ENCODE measurements around the gene HSD11B1. TPM values are rescaled to one million over a fixed set of nuclear protein-coding genes. Genes with fewer than 3 reads are reported as not detected.

Gene HSD11B1
- total RNA-seq, 1 experiment from 2014 or later, result not detected

DNA sequence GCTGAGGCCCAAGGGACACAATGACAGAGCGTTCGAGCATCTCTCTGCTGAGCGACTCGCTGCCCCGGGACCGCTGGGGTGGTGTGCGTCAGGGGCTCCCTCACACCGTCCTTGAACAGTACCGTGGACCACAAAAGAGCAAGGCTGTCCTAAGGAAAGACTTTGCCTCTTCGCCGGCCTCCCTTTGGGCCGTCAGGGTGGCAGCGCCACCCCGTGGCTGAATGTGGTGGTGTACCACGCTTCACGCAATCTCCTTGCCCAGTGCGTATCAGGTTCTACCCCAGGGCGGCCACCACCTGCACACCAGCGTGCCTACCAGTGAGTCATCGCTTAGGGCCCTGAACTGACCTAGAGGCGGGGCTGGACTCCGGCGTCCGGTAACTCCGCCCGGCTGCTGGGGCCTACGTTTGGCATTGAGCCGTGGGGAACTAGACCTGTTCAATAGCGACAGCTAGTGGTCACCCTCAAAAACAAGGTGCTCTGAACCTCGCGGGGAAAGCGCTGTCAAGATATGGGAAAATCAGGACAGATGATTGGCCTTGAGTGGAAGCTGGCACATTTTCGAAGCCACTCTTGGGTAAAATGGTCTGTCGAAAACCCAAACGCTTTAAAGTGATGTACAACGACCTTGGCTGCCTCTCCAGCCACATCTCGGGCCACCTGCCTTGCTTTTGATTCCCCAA is 43.1 kb downstream of the HSD11B1 start:
- in situ Hi-C loops (cut with HindIII; ENCODE audit: low sequenced_read_pairs), result no loop called here
- DNase-seq (ENCODE audit: low spot score), result peak; percentile 70

DNA sequence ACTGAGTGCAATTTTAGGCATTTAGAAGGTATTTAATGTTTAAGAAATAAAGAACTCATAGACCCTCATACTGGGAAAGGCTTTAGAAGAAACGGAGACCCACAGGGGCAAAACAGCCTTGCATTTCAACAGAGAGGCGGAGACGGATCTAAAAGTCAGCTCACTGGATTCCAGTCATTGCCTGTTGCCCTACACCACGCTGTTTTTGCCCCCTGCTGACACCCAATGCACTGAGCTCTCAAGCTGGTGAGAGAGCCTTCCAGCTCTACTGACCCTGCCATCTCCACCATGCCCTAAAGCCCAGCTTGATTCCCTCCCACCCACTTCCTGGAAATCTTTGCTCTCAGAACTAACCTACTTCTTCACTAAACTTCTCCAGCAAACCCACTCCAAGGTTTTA is 44.0 kb downstream of the HSD11B1 start:
- no peak for DNase-seq (ENCODE audit: low spot score)
- in situ Hi-C loops (cut with HindIII; ENCODE audit: low sequenced_read_pairs), result no loop called here

DNA sequence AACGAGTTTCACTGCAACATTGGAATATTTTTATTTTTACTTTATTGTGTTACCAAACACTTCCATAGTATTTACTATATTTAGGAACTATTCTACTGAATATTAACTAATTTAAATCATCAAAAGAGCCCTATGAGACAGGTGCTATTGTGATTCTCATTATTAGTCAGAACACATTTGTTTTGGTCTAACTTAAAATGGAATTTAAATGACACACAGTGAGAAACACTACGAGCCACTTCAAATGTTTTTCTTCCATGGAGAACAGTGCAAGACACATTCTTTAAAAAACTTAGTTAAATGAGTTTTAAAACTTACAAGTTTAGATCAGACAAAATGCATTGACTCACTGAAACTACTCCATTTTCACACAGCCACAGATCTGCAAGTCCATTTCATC is 44.6 kb downstream of the HSD11B1 start:
- in situ Hi-C loops (cut with HindIII; ENCODE audit: low sequenced_read_pairs), result no loop called here

DNA sequence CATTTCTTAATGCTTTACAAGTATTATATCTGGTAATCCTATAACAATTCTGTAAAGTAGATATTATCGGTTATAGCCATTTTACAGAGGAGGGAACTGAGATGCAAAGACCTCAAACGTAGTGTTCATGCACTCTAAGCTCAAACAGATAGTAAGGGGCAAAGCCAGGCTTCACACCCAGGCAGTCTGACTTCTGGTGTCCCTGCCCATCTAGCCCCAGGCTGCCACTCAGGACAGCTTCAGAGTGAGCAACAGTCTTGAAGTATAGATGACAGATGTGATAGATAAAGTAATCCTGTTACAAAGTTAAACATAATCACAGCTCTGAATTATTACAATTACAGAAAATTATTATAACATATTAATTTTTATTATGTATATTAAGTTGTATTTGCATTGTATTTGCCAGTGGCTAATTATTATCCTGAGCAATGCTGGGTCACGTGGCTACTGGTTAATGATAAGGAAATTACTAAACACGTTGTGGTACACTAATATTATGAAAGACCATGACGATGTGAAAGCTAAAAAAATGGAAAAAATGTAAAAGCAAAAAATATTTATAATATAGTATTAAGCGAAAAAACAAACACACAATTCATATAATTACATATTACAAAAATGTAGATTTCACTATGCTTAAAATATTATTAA is 45.2 kb downstream of the HSD11B1 start:
- DNase-seq (ENCODE audit: low spot score), result no peak
- in situ Hi-C loops (cut with HindIII; ENCODE audit: low sequenced_read_pairs), result no loop called here

More for the DNA sequence above, 44.6 kb downstream of the HSD11B1 start:
- no peak for DNase-seq (ENCODE audit: low spot score)

DNA sequence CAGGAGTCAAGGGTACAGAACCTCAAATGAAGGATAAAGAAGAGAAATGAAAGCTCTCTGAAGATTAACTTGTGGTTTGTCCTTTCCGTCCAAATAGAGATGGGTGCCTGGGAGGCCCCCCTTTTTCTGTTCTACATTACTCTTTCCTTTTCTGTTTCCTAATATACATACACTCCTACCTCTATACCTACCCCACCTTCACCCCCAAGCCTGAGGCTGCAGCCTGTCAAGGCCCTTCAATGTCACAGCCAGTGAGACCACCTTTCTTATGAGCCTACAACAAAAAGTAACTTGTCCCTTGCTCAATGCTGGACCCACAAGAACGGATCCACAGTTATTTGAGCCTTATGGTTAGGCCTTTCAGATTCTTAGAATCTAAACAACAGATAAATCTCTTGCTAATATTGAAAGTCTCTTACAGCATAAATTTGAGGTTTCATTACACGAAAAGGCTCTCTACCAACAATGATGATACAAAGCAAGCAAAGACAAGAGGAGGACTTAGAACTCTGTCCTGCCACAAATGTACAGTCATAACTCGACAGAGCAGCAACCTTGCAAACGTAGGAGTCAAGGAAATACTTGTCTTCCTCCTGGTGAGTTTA is 47.1 kb downstream of the HSD11B1 start:
- DNase-seq (ENCODE audit: low spot score), result no peak
- in situ Hi-C loops (cut with HindIII; ENCODE audit: low sequenced_read_pairs), result no loop called here

DNA sequence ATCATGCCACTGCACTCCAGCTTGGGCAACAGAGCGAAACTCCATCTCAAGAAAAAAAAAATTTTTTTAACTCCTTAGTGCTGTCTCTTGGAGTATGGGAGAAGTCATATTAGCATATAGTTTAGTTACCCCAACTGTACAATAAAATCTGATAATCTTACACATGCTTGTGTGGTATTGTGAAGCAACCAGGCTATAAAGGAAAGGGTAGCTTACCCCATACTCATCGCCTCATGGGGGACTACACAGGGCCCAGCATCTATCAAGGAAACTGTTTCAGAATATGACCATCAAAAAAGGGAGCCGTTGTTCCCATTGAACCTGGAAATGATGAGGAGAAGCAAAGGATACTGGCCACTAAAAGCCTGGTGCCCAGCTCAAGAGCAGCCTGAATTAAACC is 48.2 kb downstream of the HSD11B1 start:
- in situ Hi-C loops (cut with HindIII; ENCODE audit: low sequenced_read_pairs), result no loop called here
- no peak for DNase-seq (ENCODE audit: low spot score)

DNA sequence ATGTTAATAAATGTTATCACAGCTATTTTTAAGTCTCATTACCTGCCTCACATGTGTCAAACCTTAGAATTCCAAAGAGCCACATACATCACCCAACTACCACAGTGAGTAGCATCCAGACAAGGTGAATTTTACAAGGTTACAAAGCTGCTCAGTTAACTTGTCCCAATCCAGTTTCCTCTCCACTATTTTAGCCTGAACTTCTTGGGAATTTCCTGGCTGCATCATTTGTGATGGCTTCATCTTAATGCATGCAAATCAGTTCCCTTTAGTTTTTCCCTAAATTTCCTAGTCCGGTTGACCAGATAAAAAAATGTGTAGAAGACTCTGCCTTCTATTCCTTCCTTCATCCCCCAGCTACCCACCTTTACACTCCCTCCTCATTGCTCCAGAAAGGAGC is 50.6 kb downstream of the HSD11B1 start:
- in situ Hi-C loops (cut with HindIII; ENCODE audit: low sequenced_read_pairs), result no loop called here
- DNase-seq (ENCODE audit: low spot score), result no peak

DNA sequence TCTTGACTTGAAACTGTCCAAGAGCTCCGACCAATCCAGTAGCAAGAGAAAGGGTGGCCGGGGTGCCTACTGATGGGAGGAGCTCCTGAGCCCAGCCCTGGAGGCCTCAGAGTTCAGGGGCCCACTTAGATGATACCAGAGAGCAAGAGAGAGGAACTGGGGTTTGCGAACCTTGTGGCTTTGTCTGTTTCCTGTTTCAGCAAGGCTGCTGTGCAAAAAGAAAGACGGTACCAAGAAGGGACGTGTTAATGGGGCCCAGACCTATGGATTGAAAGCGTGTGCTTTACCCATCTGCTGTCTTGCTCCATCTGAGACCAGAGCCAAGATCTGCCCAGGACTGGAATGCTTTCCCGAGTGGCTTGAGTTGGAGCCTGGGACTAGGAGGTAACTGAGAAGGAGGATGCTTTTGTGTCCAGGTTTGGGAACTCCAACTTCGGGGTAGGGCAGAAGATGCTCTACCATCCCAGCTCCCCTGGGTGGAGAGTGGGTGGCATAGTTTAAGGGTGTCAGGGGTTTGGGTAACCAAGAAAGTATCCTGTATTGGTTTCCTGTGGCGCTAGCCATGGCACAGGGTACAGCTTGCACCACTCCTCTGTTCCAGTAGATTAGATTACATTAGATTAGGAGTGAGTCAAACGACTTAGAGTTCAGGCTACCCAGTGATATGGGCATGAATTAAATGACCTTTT is 51.4 kb downstream of the HSD11B1 start, which contains the start of gene TRAF3IP3:
Gene TRAF3IP3 (plus strand): TSS at position 128 of the 689 bp plus-strand sequence. CDS start 3,987 bp downstream, outside the sequence.
- DNase-seq (ENCODE audit: low spot score), result no peak
- in situ Hi-C loops (cut with HindIII; ENCODE audit: low sequenced_read_pairs), result no loop called here

DNA sequence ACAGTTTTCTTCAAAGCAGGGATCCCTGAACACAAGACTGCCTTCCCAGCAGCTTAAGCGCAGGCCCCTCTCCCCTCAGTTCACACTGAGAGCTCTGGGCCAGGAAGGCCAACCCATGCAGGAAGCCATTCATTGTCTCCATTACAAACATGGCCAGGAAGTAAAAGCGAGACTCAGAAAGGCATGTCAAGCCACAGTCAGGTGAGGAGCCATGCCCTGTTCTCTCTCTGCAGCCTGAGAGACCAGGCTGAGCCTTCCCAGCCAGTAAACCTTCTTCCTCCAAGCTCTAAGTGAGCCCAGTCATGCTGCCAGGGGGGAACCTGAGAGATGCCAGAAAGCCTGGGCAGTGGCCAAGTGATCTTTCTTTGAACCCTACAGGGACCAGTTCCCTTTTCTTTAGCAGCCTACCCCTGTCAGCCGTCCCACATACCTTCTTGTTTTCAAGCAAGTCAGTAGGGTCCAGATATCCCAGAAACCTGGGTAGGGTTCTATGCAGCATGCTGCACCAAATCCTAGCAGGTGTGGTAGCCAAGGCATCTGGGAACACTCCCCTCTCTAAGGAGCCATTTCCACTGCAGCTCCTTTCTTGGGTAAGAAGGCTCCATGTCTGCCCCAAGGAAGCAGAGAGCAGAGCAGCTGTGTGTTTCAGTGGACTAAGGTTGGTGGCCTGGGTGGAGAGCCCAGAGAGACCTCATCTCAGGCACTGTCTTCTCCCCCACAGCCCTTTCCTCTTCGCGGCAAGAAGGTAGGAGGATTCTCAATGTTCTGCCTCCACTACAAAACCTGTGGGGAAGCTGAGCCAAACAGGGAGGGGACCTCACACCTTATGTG is 52.2 kb downstream of the HSD11B1 start:
- no peak for DNase-seq (ENCODE audit: low spot score)
- in situ Hi-C loops (cut with HindIII; ENCODE audit: low sequenced_read_pairs), result no loop called here

DNA sequence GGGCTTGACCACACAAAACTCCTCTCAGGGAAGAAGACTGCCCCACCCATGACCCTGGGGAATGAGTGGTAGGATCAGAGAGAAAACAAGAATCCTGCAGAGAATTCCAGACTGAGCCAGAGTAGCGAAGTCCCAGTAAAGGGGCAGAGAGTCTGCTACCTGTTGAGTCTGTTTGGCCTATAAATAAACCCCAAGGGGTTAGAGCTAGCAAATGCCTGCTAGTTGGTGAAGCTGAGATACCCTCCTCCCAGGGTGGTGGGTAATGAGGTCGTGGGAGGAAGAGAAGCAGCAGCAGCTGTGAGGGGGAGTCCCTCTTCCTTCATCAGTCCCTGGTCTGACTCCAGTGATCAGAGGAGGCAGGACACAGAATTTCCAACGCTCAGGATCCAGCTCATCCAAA is 53.8 kb downstream of the HSD11B1 start:
- DNase-seq (ENCODE audit: low spot score), result no peak
- in situ Hi-C loops (cut with HindIII; ENCODE audit: low sequenced_read_pairs), result no loop called here

DNA sequence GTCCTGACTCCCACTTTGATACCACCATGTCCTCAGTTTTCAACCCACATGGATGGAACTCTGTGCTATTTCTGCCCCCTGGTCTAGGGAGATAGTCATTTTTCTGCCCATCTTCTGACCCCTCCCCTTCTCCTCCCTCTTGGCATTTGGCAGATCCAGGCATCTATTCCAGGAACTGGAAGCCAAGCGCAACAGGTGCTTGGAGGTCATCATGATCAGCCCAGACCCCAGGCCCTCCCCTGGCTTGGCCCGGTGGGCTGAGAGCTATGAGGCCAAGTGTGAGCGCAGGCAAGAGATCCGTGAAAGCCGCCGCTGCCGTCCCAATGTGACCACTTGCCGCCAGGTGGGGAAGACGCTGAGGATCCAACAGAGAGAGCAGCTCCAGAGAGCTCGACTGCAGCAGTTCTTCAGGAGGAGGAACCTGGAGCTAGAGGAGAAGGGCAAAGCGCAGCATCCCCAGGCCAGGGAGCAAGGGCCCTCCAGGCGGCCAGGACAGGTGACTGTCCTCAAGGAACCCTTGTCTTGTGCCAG is 55.2 kb downstream of the HSD11B1 start:
- in situ Hi-C loops (cut with HindIII; ENCODE audit: low sequenced_read_pairs), result no loop called here
- no peak for DNase-seq (ENCODE audit: low spot score)

DNA sequence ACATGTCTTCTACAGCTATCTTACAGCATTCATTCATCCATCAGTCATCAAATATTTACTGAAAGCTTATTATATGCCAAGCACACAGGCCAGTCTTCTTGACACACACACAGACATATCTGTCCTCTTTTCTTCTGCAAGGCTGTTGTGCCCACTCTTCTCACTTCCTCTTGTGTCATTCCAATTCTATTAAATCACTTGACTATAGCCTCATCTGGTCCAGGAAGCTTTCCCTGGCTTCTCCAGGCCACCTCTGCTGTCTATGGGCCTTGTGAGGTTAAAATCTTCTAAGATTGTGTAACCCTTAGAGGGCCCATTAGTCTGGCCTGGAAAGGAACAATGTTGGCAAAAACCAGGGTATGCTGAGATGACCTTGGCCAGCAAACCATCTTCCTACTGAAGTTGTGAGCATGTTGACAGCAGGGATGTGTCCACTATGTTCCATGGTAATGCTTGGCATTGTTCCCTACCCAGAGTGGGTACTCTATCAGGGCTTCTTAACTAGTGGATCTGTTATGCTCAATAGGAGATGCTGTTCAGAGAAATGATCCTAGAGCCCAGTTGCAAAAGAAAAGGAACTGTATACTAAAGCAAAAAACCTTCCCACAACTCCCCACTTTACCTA is 56.5 kb downstream of the HSD11B1 start:
- in situ Hi-C loops (cut with HindIII; ENCODE audit: low sequenced_read_pairs), result no loop called here
- DNase-seq (ENCODE audit: low spot score), result no peak

DNA sequence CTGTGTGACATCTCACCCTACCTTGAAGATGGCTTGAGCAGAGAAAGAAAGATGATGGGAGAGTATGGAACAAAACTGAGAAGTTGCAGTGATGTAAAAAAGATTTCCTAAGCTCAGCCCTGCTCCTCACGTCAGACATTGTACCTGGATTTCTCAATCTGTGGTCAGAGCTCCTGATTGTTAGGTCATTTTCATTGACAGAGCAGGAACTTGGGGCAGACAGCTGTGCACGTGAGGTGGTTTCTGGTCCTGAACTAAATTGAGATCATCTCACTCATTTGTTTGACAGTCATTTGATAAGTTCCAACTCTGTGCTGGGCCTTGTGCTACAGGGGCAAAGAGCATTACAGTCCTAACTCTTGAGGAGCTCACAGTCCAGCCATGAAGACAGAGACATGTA is 61.4 kb downstream of the HSD11B1 start:
- in situ Hi-C loops (cut with HindIII; ENCODE audit: low sequenced_read_pairs), result no loop called here
- no peak for DNase-seq (ENCODE audit: low spot score)

DNA sequence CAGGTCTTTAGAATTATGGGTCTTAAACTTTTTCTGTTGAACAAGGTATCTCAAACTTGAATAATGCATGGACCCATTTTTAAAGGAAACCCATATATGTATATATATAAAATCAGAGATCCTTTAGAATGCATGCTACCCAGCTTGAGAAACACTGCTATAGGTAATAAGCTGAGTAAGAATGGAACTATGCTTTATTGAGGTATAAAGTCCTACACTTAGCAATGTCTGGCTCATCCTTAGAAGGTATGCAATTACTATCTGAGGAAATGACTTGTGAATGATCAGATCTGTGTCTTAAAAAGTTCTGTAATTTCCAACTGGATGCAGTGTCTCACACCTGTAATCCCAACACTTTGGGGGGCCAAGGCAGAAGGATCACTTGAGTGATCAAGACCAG is 62.5 kb downstream of the HSD11B1 start:
- in situ Hi-C loops (cut with HindIII; ENCODE audit: low sequenced_read_pairs), result no loop called here
- DNase-seq (ENCODE audit: low spot score), result no peak

DNA sequence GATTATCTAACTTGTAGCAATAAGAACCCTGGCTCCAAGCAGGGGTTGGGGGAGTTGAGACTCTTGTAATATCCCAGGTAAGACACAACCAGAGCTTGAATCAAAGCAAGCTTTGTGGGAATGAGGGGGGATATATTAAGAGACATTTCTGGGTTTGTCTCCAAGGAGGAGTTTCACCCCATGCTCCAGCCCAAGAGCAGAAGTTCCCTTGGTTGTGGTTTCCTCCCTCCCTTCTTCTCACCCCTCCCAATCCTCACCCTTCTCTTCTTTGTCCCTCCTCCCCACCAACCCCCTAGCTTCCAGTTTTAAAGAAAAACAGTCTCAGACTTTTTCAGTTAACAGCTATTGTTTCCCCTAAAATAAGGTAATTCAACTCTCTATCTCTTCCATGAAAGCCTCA is 63.1 kb downstream of the HSD11B1 start:
- in situ Hi-C loops (cut with HindIII; ENCODE audit: low sequenced_read_pairs), result no loop called here
- no peak for DNase-seq (ENCODE audit: low spot score)

DNA sequence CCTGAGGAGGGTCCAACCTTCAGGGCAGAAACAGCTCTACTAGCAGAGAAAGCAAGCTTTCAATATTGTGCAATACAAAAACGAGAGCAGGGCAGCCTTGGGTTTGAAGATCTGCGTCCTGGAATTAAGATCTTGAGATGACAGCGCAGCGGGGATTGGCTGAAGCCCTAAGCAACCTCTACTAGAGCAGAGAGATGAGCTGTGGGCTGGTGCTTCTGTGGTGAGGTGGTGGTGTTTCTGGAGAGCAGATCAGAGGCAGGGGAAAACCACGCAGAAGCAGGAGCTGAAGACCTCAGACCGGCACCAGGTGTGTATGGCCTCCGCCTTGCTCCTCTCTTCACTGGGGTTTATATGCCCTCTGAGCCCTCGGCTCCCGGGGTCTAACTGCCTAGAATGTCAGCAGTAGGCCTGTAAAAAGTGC is 63.7 kb downstream of the HSD11B1 start:
- in situ Hi-C loops (cut with HindIII; ENCODE audit: low sequenced_read_pairs), result no loop called here
- DNase-seq (ENCODE audit: low spot score), result no peak

DNA sequence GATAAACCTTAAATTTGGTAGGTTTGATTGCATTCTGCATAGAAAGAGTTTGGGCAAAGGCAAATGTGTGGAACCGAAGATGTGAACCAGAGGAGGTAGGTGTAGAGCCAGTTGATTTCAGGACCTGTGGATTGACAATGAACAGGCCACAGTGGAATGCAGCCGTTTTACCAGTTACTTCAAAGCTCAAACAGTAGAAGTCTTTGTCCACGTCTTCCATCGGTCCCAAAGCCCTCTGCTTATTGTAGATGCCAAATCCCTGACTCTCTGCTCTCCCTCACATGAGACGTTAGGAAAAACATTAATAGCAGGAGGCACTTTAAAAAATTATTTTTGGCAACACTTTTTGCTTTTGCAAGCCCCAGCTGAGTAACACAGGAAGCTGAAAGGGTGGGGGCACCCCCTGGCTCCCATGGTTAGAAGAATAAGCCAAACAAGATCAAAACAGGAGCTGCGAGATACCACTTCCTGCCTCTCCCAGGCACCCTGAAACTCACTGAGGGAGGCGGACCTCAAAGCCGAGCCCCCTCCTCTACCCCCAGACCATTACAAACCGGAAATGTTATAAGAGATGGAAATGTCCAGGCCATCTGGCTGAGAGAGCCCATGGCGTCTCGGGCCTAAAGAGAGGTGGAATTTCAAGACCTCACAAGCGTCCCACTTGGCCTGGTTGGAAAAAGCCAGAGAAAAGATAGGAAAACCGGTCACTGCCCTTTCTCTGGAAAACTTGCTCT is 64.7 kb downstream of the HSD11B1 start:
- no peak for DNase-seq (ENCODE audit: low spot score)
- in situ Hi-C loops (cut with HindIII; ENCODE audit: low sequenced_read_pairs), result no loop called here

DNA sequence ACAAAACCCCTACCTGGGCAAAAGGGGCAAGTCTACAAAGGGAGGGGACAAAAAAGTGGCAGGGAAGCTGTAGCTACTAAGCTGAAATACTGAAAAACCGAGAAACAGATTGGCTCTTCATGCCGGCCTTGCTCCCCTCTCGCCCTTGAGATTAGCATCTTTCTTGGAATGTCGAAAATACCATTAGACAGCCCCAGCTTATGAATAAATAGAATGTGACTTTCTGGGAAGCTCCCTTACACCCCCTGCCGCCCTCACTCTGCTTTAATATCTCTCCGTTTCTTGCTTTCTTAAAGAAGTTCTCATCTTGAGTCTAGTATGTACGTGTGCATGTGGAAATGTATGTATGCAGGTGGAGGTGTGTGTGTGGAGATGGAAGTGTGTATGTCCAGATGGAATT is 65.3 kb downstream of the HSD11B1 start:
- DNase-seq (ENCODE audit: low spot score), result no peak
- in situ Hi-C loops (cut with HindIII; ENCODE audit: low sequenced_read_pairs), result no loop called here

Data from G401 (cell line).